Smooth muscle cell (in vitro differentiated cells): ENCODE measurements around the gene REP15. TPM values are rescaled to one million over a fixed set of nuclear protein-coding genes. Genes with fewer than 3 reads are reported as not detected.

Experiments used
- DNase-seq: peaks from one replicate; lab custom pipeline; 2025; ENCODE audit not compliant: unreplicated experiment; lab: John Stamatoyannopoulos, UW
- H2AFZ ChIP-seq: fragments of 200-600 bp; sonication (generic); 2 replicates; pipeline ENCODE4 v1.6.0; 2016; ENCODE audit warnings: antibody characterized with exemption, low read depth, mild to moderate bottlenecking
- H3F3A ChIP-seq: fragments of 200-600 bp; sonication (generic); 2 replicates; pipeline ENCODE4 v1.6.0; 2017; ENCODE audit warnings: antibody characterized with exemption, low read depth
- H3K27ac ChIP-seq: fragments of 200-600 bp; sonication (generic); 2 replicates; pipeline ENCODE4 v1.5.1; 2016; ENCODE audit warnings: low read depth, mild to moderate bottlenecking
- H3K27me3 ChIP-seq: fragments of 200-600 bp; sonication (generic); 2 replicates; pipeline ENCODE4 v1.6.1; 2016; ENCODE audit warnings: low read depth, mild to moderate bottlenecking
- H3K36me3 ChIP-seq: fragments of 200-600 bp; sonication (generic); 2 replicates; pipeline ENCODE4 v1.5.1; 2016; ENCODE audit warnings: low read depth
- H3K4me1 ChIP-seq: fragments of 200-600 bp; sonication (generic); 2 replicates; pipeline ENCODE4 v1.5.1; 2016; ENCODE audit warnings: low read depth
- H3K4me2 ChIP-seq: fragments of 200-600 bp; sonication (generic); 2 replicates; pipeline ENCODE4 v1.6.0; 2016; ENCODE audit warnings: mild to moderate bottlenecking
- H3K4me3 ChIP-seq: fragments of 200-600 bp; sonication (generic); 2 replicates; pipeline ENCODE4 v1.5.1; 2016; ENCODE audit warnings: mild to moderate bottlenecking
- H3K79me2 ChIP-seq: fragments of 200-600 bp; sonication (generic); 2 replicates; pipeline ENCODE4 v1.6.0; 2016; ENCODE audit warnings: low read depth, mild to moderate bottlenecking
- H3K9ac ChIP-seq: fragments of 200-600 bp; sonication (generic); 2 replicates; pipeline ENCODE4 v1.6.0; 2016; ENCODE audit warnings: low read depth
- H3K9me3 ChIP-seq: fragments of 200-600 bp; sonication (generic); replicated peaks from 2 replicates; pipeline ENCODE4 v1.5.1; 2016; ENCODE audit warnings: low read depth
- H4K20me1 ChIP-seq: fragments of 200-600 bp; sonication (generic); 2 replicates; pipeline ENCODE4 v1.6.0; 2016; ENCODE audit warnings: low read depth
- WGBS: methylation state at CpG from one replicate; pipeline ENCODE4 v1.1.7; 2016; ENCODE audit warnings: low lambda C conversion rate; 5-methylcytosine and 5-hydroxymethylcytosine counted together
- polyA plus RNA-seq: library from polyadenylated mRNA; unstranded; fragments of >200 nt; fragmentation: Nextera tagmentation; extraction: Ambion mirVana; gene quantifications from 2 replicates; pipeline ENCODE4 v1.2.1, GENCODE V29; 2016
- total RNA-seq: library from RNA; depleted of rRNA; stranded (reverse); fragments of >200 nt; gene quantifications from 2 replicates; pipeline ENCODE4 v1.2.3, GENCODE V29; 2014
- TF ChIP-seq, protein P1 (sequence below): fragments of 200-600 bp; sonication (generic); IDR thresholded peaks from 2 replicates; pipeline ENCODE4 v1.5.1; 2017; ENCODE audit warnings: borderline replicate concordance, mild to moderate bottlenecking, antibody characterized with exemption; ENCODE audit not compliant: insufficient read depth, poor library complexity, severe bottlenecking

REP15 gene
- total and polyA plus RNA-seq, 2 experiments from 2014 or later: 0.47 to 1.7 TPM

DNA sequence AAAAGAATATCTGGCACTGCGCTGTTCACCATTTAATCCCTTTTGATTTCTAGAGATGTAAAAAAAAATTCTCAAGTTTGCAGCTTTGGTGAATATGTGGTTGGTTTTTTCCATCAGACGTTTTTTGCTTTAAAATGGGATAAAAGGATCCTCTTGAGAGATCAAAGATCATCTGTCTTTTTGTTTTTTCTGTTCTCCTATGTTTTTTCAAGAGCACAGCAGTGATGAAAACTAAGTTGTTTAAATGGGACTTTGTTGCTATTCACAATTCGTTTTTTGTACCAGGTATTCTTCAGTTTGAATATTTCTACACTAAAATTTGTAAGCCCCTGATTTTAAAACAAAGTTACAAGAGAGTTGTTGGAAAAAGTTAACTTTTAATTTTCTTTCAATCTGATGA lies 29.7 kb upstream of the REP15 start:
- no peak overlapping the region for H2AFZ ChIP-seq
- H3K4me3 ChIP-seq: no peak overlapping the region
- H4K20me1 ChIP-seq: no peaks in the 10 kb centered on the region
- H3K27me3 ChIP-seq: no peaks in the 10 kb centered on the region
- DNase-seq: no peak
- H3K9ac ChIP-seq: no peak overlapping the region
- no peak overlapping the region for H3K27ac ChIP-seq
- H3K4me2 ChIP-seq: no peak overlapping the region
- no peaks in the 10 kb centered on the region for H3K9me3 ChIP-seq
- WGBS: 60% methylated on average over 3 of the region's 3 CpGs
- peaks cover 7% of the 10 kb centered on the region for H3F3A ChIP-seq
- no peaks in the 10 kb centered on the region for H3K79me2 ChIP-seq
- H3K4me1 ChIP-seq: no peaks in the 10 kb centered on the region
- peaks cover 31% of the 10 kb centered on the region for H3K36me3 ChIP-seq
- TF ChIP-seq, protein P1, sequence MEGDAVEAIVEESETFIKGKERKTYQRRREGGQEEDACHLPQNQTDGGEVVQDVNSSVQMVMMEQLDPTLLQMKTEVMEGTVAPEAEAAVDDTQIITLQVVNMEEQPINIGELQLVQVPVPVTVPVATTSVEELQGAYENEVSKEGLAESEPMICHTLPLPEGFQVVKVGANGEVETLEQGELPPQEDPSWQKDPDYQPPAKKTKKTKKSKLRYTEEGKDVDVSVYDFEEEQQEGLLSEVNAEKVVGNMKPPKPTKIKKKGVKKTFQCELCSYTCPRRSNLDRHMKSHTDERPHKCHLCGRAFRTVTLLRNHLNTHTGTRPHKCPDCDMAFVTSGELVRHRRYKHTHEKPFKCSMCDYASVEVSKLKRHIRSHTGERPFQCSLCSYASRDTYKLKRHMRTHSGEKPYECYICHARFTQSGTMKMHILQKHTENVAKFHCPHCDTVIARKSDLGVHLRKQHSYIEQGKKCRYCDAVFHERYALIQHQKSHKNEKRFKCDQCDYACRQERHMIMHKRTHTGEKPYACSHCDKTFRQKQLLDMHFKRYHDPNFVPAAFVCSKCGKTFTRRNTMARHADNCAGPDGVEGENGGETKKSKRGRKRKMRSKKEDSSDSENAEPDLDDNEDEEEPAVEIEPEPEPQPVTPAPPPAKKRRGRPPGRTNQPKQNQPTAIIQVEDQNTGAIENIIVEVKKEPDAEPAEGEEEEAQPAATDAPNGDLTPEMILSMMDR: no peak

GRCh38 chr12:27667540-27667939 lies 28.7 kb upstream of the REP15 start:
- no peak overlapping the region for H3K4me3 ChIP-seq
- no peaks in the 10 kb centered on the region for H3K27me3 ChIP-seq
- H2AFZ ChIP-seq: no peak overlapping the region
- WGBS: 77% methylated on average over 6 of the region's 6 CpGs
- H3K79me2 ChIP-seq: no peaks in the 10 kb centered on the region
- H3K9ac ChIP-seq: no peak overlapping the region
- peak overlapping the region; percentile 35 for H3K27ac ChIP-seq
- no peaks in the 10 kb centered on the region for H3K9me3 ChIP-seq
- no peaks in the 10 kb centered on the region for H4K20me1 ChIP-seq
- no peak for DNase-seq
- no peak overlapping the region for H3K4me2 ChIP-seq
- H3K4me1 ChIP-seq: no peaks in the 10 kb centered on the region
- TF ChIP-seq, protein P1: no peak
- H3F3A ChIP-seq: peaks cover 7% of the 10 kb centered on the region
- H3K36me3 ChIP-seq: peaks cover 25% of the 10 kb centered on the region

DNA sequence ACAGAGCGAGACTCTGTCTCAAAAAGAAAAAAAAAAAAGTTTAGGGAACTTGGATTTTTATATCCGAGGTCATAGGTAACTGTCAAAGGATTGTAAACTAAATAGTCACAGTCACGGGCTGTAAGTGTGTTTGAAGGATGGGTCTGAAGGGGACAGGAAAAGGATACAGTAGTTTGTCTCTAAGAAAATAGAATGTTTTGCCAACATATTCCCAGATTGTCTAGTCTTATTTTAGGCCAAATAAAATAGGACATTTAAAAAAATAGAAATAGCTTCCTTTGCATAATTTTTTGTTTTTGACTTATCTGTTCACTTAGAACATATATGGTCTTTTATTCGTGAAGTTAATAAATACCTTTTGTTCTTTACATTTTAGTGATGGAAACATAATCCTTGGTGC lies 24.2 kb upstream of the REP15 start:
- Histone ChIP-seq H3K36me3 (peaks cover 20% of the 10 kb centered on the region), H3K79me2 (no peaks in the 10 kb centered on the region), H3K4me2 (no peak overlapping the region), H3F3A (no peaks in the 10 kb centered on the region), H3K9ac (no peak overlapping the region), H4K20me1 (no peaks in the 10 kb centered on the region), H3K9me3 (no peaks in the 10 kb centered on the region), H3K27me3 (no peaks in the 10 kb centered on the region), H3K4me1 (no peaks in the 10 kb centered on the region), H3K27ac (no peak overlapping the region), H3K4me3 (no peak overlapping the region), H2AFZ (no peak overlapping the region)
- DNase-seq: no peak
- TF ChIP-seq, protein P1: no peak
- 98% methylated on average over 4 of the region's 4 CpGs for WGBS

- H3K79me2 ChIP-seq: no peaks in the 10 kb centered on the region
- no peaks in the 10 kb centered on the region for H3K4me1 ChIP-seq
- no peak overlapping the region for H2AFZ ChIP-seq
- DNase-seq: no peak
- H3K27ac ChIP-seq: no peak overlapping the region
- no peak overlapping the region for H3K4me2 ChIP-seq
- no peaks in the 10 kb centered on the region for H4K20me1 ChIP-seq
- WGBS: 92% methylated on average over 1 of the region's 1 CpG
- H3F3A ChIP-seq: no peaks in the 10 kb centered on the region
- no peak overlapping the region for H3K4me3 ChIP-seq
- TF ChIP-seq, protein P1: no peak
- no peaks in the 10 kb centered on the region for H3K9me3 ChIP-seq
- no peaks in the 10 kb centered on the region for H3K27me3 ChIP-seq
- no peak overlapping the region for H3K9ac ChIP-seq
- peaks cover 15% of the 10 kb centered on the region for H3K36me3 ChIP-seq
Measured at GRCh38 chr12:27672643-27673042, 23.6 kb upstream of the REP15 start.
